ENCODE data around the gene DDX1. TPM values are rescaled to one million over a fixed set of nuclear protein-coding genes. Genes with fewer than 3 reads are reported as not detected.

Gene DDX1
- total RNA-seq, 1 experiment from 2014 or later = 154 TPM

DNA sequence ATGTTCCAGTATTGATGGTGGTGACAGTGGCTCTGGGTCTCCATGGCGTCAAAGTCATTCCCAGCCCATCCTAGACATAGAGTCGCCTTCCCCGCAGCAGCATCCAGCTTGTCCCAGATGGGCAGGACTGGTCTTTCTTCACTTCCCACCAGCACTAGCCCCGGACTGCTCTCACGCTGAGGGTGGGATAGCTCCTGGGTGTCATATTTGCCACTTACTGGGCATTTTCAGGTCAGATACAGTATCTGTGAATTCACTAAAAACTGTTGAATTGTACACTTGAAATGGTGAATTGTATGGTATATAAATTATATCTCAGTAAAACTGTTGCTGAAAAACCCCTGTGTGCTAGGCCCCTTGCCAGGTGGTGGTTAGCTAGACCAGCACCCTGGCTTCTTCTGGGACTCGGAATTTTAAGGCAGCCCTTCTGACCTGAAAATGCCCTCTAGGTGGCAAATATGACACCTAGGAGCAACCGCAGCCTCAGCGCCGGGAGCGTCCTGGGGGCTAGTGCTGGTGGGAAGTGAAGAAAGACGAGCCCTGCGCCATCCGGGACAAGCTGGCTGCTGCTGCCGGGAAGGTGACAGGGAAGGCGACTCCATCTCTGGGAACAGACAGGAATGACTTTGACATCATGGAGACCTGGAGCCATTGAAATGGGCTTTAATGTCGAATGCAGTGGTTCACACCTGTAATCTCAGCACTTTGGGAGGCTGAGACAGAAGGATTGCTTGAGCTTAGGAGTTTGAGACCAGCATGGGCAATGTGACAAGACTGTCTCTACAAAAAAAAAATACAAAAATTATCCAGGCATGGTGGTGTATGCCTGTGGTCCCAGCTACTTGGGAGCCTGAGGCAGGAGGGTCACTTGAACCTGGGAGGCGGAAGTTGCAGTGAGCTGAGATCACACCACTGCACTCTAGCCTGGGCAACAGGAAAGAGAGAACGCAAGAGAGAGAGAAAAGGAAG, 56.2 kb downstream of the DDX1 start:
- ChIA-PET POLR2A (ENCODE audit: low non-redundant PET) (no interaction called here), CTCF (no interaction called here)
- intact Hi-C loops (cut with micrococcal nuclease; ENCODE audit: unreplicated experiment) = no loop called here
- DNase-seq (ENCODE audit: low spot score) = no peak
- Histone ChIP-seq H3K4me1 (ENCODE audit: insufficient read depth, low read length, poor library complexity, severe bottlenecking) (no peaks in the 10 kb centered on the region), H3K36me3 (ENCODE audit: insufficient read depth, low read length, poor library complexity, severe bottlenecking) (no peaks in the 10 kb centered on the region), H3K9me3 (ENCODE audit: low read depth, low read length, poor library complexity, severe bottlenecking) (no peaks in the 10 kb centered on the region), H3K27me3 (replicated peaks; ENCODE audit: insufficient read depth, low read depth, low read length, poor library complexity) (no peaks in the 10 kb centered on the region), H3K27ac (ENCODE audit: low read depth, low read length, poor library complexity, severe bottlenecking) (no peak overlapping the region), H3K4me3 (ENCODE audit: low read depth, low read length, poor library complexity, severe bottlenecking) (no peak overlapping the region)
- BruUV-seq (replicated peaks) = no TSS peak
- TF ChIP-seq EZH2 (IDR thresholded peaks at IDR 0.05; ENCODE audit: borderline replicate concordance, low read depth, low read length, poor library complexity, severe bottlenecking) (no peak), CTCF (conservative IDR thresholded peaks at IDR 0.05; ENCODE audit: low read depth, low read length) (no peak)

- intact Hi-C loops (cut with micrococcal nuclease; ENCODE audit: unreplicated experiment) = no loop called here
- Histone ChIP-seq H3K4me1 (ENCODE audit: insufficient read depth, low read length, poor library complexity, severe bottlenecking) (no peaks in the 10 kb centered on the region), H3K27me3 (replicated peaks; ENCODE audit: insufficient read depth, low read depth, low read length, poor library complexity) (no peaks in the 10 kb centered on the region), H3K9me3 (ENCODE audit: low read depth, low read length, poor library complexity, severe bottlenecking) (no peaks in the 10 kb centered on the region), H3K27ac (ENCODE audit: low read depth, low read length, poor library complexity, severe bottlenecking) (no peak overlapping the region), H3K36me3 (ENCODE audit: insufficient read depth, low read length, poor library complexity, severe bottlenecking) (no peaks in the 10 kb centered on the region), H3K4me3 (ENCODE audit: low read depth, low read length, poor library complexity, severe bottlenecking) (no peak overlapping the region)
- POLR2A ChIA-PET (ENCODE audit: low non-redundant PET) = interaction anchor here (0.6 kb wide), 1 partner anchor 1464 kb away, joined by 3 read pairs; no protein-coding TSS in a partner anchor
- TF ChIP-seq CTCF (conservative IDR thresholded peaks at IDR 0.05; ENCODE audit: low read depth, low read length) (no peak), EZH2 (IDR thresholded peaks at IDR 0.05; ENCODE audit: borderline replicate concordance, low read depth, low read length, poor library complexity, severe bottlenecking) (no peak)
- BruUV-seq (replicated peaks) = no TSS peak
- no peak for DNase-seq (ENCODE audit: low spot score)
- CTCF ChIA-PET = no interaction called here
These were observed 57.2 kb downstream of the DDX1 start for GRCh38 chr2:15648593-15649525.

GRCh38 chr2:15649561-15650255, 58.0 kb downstream of the DDX1 start:
- BruUV-seq (replicated peaks) = no TSS peak
- CTCF ChIA-PET = no interaction called here
- H3K9me3 ChIP-seq (ENCODE audit: low read depth, low read length, poor library complexity, severe bottlenecking) = no peaks in the 10 kb centered on the region
- TF ChIP-seq EZH2 (IDR thresholded peaks at IDR 0.05; ENCODE audit: borderline replicate concordance, low read depth, low read length, poor library complexity, severe bottlenecking) (no peak), CTCF (conservative IDR thresholded peaks at IDR 0.05; ENCODE audit: low read depth, low read length) (no peak)
- no peaks in the 10 kb centered on the region for H3K27me3 ChIP-seq (replicated peaks; ENCODE audit: insufficient read depth, low read depth, low read length, poor library complexity)
- H3K4me3 ChIP-seq (ENCODE audit: low read depth, low read length, poor library complexity, severe bottlenecking) = no peak overlapping the region
- H3K4me1 ChIP-seq (ENCODE audit: insufficient read depth, low read length, poor library complexity, severe bottlenecking) = no peaks in the 10 kb centered on the region
- DNase-seq (ENCODE audit: low spot score) = no peak
- intact Hi-C loops (cut with micrococcal nuclease; ENCODE audit: unreplicated experiment) = no loop called here
- POLR2A ChIA-PET (ENCODE audit: low non-redundant PET) = no interaction called here
- no peaks in the 10 kb centered on the region for H3K36me3 ChIP-seq (ENCODE audit: insufficient read depth, low read length, poor library complexity, severe bottlenecking)
- H3K27ac ChIP-seq (ENCODE audit: low read depth, low read length, poor library complexity, severe bottlenecking) = no peak overlapping the region
